Erythroblast (primary cell): ENCODE measurements around the gene MAP7D2.

Source experiments
- GATA1 ChIP-seq: IDR thresholded peaks from 2 replicates; pipeline ENCODE4 v1.6.1; 2011; ENCODE audit warnings: low read depth, mild to moderate bottlenecking, control low read depth, low read length, moderate library complexity
- POLR2A ChIP-seq: IDR thresholded peaks from 2 replicates; pipeline ENCODE4 v1.6.1; 2011; ENCODE audit warnings: mild to moderate bottlenecking, low read length

- TF ChIP-seq POLR2A: no peak
- no peak for TF ChIP-seq GATA1
These were observed 126.0 kb downstream of the MAP7D2 start, which contains the start of gene BCLAF3 for GRCh38 chrX:19990556-19991349.
